Stimulated activated CD4-positive, alpha-beta T cell treated with anti-CD3 and anti-CD28 coated beads, Interleukin-2, amount 100 ng/mL, for 24 hours (primary cell): Measurements from ENCODE around the gene MTHFS.
A peak's percentile ranks its signal among the peaks of the same experiment; 100 is the strongest.

Experiments
- DNase-seq, 2 donors: peaks; one replicate each; pipeline ENCODE4 v3.0.0-alpha.2; 2020

MTHFS gene

DNA sequence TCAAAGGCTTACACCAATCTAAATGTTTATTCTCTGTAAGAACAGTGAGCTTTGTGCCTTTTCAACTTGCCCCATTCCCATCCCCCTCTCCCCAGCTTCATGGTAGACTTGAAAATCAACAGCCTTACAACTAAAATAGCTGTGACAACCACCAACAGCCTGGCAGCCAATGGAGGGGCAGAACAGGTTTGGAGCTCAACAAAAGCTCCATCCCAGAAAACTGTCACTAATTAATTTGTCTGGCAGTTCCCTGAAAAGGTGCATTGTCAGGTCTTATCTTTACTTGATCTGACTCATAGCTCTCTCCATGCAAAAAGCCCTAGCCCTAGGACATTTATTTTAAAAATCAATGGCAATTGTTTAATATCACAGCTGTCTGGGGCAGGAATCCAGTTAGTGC, 22.6 kb downstream of the MTHFS start:
- no peak for DNase-seq

DNA sequence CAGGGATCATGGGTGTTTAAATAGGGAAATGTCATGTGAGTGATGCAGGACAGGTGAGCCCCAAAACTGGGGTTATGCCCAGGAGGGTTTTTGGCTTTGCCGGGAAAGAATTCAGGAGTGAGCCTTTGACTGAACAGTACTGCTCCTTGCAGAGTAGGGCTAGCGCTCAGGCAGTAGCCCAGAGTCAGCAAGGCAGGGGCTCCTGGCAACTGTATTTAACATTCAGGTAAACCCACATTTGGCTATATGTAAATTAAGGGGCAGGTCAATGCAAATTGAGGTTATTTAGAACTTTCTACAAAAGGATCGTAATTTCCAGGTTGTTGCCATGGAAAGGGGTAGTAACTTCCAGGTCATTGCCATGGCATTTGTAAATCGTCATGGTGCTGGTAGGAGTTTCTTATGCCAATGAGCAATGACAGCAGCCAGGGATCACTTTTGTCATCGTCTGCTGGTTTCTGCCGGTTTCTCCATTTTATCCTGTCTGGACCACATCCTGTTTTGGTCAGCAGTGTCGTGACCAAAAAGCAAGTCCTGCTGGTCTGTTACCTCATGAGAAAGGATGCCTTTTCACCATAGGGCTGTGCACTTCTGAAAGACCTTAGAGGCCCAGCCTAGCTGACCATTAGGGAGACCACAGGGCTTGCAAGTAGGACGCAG, 24.3 kb downstream of the MTHFS start:
- DNase-seq, result no peak

DNA sequence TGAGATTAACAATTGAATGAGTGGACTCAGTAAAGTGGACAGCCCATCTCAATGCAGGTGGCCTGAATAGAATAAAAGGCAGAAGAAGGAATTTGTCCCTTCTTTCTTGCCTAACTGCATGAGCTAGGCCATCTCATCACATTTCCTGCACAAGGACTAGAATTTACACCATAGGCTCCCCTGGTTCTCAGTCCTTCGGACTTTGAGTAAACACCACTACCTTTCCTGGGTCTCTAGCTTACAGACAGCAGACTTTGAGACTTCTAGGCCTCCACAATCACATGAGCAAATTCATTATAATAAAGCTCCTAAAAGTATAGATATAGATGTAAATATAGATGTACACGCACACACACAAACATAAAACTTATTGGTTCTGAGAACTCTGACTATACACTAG, 28.3 kb downstream of the MTHFS start:
- no peak for DNase-seq

DNA sequence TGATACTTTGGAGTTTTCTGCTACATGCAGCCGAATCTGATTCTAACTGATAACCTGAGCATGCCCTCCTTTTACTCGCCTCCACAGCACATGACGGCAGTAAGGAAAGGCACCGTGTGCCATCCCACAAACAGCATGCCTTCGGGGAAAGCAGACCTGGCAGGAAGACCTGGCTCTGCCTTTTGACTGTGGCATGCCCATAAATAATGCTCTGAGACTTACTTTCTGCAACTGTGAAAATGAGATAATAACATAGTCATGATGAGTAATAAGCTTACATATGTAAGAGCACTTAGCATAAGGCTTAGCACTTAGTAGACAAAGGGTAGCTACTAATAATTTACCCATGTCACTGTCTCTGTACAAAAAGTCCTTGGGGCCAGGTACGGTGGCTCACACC, 32.9 kb downstream of the MTHFS start:
- no peak for DNase-seq

DNA sequence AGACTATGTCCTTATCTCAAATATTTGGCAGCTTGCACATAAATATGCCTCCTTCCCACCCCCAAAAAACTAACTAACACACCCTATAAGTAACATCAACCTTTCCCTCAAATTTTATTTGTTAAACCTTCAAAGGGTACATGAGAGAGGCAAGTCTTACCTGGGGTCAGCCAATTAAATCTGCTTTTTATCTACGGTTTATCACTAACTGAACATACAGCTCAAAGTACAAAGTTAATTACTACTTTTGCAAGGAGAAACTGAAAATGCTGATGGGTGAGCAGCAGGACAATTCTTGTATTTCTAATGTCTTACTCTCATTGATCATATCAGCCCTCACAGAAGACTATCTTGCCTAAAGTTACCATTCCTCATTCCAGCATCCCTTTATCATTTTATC, 34.6 kb downstream of the MTHFS start:
- no peak for DNase-seq

DNA sequence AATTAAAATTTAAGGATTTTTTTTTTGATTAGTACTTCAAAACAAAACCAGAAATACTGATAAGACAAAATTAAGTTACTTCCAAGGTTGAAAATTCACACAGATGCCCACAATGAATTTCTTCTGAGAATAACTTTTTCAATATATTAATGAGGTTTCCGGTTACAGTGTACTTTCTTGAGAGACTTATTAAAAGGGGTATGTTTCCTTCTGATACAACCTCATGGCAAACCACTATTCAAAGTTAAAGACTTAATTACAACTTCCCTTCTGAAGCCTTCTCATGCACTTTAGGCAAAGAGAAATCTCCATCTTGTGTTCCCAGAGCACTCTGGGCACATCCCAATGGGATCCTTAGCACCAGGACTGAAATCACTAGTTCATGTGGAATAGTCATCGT, 36.2 kb downstream of the MTHFS start:
- DNase-seq, result no peak

DNA sequence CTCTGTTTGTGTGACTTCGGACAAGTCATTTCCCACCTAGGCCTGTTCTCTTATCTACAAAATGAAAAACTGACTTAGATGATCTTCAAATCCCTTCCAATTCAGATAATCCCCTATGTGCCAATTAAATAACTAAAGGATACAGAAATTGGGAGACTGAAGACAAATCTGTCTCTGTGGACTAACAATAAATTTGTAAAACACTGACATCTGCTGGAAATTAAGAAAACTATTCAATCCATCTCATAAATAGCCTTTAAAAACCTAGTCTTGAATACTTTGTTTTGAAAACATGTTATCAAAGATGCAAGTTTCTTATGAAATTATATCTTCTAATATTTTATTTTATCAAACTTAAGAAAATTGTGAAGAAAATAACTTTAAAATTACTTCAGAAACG, 38.3 kb downstream of the MTHFS start:
- DNase-seq, result no peak

DNA sequence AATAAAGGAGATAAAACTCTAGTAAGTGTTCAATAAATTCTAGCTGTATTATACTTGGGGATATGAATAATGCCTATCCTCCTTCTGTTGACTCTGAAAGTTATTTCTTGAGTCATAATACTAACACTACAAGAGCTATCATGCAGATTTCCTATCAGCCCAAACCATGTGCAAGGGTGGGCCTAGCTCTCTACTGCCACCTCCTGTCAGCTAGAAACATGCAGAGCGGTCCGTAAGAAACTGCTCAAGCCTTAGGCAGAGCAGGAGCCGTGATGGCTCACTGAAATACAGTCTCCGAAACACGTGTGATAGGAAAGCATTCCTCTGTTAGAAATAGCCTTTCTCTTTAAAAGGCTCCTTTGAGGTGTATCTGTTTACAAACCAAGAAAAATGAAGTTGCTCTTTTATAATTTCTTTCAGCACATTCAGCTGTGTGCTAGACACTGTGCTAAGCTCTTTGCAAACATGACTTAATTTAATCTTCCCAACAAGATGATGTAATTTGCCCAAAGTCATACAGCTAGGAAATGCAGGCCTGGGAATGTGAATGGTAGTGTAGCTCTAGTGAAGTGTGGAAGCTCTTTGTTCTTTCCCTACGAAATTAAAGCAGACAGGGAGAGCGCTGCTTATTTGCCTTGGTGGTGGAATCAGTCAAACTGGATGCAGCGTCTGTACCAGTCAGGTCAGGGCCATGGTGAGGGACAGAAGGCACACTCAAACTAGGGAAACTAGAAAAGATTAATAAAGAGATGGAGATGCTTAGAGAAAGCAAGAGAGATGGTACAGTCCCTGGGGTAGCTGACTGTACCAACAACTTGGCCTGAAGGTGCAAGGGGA, 43.1 kb downstream of the MTHFS start:
- peak; percentile 66 to 70 for DNase-seq

DNA sequence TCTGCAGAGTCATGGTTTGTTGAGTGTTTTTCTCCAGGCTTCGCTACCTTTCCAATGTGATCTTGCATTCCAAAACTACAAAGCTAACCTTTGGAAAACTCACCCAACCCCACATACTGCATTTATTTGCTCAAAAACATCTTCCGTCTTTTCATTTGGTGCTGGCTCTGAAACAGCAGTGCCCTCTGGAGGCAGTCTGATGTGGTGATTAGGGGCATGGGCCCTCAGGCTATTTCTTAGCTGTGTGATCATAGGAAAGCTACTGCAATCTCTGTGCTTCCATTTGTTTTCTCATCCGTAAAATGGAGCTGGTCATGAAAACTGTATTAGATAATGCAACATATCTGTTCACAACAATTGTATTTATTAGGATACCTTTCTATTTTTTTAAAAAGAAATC, 47.0 kb downstream of the MTHFS start:
- peak in 1 of 2 donors; percentile 15 for DNase-seq

DNA sequence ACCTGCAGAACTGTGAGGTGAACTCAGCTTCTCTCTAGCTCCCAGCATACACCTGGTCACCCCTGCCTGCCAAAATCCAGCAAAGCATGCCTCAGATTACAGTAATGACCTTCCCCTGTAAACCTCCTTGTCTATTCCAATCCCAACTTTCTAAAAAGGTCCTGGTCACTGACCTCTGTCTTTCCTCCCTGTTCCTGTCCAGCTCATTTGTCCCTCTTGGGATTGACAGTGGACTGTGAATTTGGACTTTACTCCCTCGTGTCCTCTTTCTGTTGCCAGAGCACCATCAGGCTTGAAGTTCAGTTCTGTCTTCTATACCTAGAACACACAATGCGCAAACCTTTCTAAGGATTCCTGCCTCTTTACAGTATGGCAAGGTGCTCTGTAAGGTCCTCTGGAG, 50.3 kb downstream of the MTHFS start:
- no peak for DNase-seq

DNA sequence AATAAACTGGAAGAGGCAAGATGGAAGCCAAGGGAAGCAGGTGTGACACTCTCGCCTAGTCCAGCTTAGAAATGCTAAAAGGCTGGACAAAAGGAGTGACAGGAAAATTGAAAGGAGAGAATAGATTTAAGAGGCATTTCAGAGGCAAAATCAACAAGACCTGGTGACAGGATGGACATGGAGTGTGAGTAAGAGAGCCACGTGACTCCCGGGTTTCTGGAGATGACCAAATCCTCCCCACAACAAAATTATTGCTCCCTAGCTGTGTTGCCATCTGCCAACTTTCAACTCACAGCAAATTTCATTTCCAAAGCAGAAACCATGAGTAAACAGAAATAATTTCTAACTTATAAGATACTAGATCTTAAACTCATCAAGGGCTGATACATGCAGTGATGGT, 52.6 kb downstream of the MTHFS start:
- no peak for DNase-seq

DNA sequence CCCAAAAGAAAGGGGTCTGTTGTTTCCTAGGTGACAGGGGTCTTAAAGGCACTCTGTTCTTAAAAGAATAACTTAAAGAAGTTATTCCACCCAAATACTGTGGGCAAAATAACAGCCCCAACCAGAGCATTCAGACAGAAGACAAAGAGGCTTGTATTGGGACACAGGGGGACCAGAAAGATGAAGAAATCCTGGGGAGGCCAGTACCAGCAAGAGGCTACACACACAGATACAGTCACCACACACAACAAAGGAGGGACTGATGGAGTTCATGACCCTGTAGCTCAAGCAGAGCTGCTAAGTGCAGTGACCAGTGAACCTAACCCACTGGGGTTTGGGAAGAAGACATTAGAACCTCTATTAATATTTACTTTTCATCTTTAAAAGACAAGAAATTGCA, 59.0 kb downstream of the MTHFS start:
- DNase-seq, result no peak

DNA sequence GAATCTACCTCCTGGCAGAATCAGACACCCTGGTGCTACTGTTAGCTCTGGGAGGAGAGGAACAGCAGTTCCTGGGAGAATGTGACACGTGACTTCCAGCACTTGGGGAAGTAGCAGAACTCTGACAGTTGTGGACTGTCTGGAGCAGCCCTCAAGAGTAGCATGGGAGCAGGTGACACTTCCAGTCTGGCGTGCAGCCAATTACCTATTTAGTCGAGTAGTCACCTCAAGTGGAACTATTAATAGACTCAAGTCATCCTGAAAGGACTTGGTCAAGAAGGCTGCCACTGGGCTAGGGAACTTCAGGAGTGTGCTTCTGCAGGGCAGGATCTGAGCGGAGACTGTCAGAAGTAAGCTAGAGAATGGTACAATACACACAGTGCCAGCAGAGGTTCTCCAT, 62.3 kb downstream of the MTHFS start:
- no peak for DNase-seq

DNA sequence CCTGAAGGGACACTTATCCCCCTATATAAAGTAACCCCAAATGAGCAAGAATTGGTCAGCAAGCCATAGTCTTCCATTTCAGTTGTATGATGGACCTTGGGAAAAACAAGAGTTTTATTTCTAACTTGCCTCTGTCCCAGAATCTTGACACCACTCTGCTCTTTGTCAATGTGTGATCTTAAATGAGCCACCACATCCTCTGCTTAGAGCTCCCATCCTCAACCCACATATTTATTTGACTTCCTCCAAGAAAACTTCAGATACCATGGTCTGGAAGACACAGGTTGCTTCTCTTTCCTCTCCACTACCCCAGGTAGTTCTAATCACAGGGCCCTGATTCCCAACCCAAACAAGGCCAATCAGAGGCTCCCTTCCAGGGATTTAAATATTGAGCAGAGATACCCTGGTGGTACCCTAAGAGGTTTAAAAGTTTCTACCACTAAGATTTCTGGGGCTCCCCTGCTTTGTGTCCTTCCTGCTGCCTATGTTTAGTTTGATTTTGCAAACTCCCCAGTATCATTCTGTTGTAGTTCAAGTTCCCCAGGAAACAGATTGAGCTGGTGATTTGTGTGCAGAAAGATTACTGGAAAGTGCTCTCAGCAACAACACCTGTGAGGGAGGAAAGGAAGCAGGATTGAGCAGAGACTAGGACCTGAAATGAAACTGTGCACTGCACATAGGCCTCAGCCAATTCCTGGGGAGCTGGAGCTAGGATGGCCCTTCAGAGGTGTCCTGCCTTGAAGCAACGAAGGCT, 64.3 kb downstream of the MTHFS start:
- no peak for DNase-seq

DNA sequence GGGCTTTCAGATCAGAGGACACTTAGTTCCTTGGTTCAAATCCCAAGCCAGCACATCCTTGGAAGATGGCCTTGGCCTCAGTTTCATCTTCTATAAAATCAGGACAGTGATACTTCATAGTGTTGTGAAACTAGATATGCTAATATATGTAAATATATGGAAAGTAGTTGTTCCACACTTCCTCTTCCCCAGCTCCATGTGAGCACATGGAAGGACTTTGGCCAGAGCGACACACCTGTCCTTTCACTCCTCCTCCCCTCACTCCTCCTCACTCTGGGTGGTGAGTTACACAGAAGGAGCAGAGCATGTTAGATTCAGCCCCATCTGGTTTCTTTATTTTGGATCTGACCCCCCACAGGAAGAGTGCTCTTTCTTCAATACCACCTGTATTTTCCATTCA, 65.2 kb downstream of the MTHFS start:
- no peak for DNase-seq

DNA sequence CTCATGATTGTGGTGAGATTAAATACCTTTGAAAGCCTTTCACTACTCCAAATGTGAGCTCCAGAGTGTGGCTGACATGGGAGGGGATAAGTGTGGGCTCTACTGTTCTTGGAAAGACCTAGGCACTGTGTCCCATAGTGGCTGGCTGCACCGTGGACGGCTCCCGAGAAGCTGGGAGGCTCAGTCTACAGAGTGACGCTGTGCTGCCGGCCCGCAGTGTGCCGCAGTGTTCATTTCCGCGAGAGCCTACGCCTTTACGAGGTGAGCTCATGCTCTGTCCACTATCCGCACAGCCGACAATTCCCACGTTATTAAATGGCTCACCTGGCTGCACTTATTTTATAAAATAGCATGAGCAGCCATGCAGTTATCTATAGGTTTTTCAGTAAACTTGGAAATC, 66.9 kb downstream of the MTHFS start:
- DNase-seq, result no peak

DNA sequence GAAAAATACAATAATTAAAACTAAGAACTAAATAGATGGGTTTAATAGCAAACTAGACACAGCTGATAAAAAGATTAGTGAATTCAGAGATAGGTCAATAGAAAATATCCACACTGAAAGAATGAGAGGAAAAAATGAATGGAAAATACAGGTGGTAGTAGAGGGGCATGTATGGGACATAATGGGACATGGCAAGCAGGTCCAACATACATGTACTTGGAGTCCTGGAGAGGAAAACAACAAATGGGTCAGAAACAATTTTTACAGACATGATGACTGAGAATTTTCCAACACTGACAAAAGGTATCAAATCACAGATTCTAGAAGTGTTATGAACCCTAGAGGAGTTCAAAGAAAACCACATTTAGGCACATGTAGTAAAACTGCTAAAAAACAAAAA, 68.4 kb downstream of the MTHFS start:
- DNase-seq, result no peak

DNA sequence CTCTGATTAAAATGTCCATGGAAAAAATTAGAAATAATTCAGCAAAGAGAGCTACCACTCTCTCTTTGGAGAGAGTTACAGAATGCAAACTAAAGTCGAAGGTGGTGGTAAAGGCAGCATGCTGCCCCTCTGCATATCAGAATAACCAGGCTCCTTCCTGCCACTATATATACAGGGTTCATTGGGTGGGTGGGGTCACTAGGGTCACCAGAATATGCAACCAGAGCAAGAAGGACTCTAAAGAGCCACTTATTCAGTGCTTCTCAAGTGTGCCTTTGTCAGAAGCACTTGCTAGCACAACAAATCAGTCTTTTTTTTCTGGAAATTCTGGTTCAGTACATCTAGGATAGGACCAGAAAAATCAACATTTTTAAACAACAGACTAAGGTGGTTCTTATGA, 70.0 kb downstream of the MTHFS start:
- DNase-seq, result no peak

DNA sequence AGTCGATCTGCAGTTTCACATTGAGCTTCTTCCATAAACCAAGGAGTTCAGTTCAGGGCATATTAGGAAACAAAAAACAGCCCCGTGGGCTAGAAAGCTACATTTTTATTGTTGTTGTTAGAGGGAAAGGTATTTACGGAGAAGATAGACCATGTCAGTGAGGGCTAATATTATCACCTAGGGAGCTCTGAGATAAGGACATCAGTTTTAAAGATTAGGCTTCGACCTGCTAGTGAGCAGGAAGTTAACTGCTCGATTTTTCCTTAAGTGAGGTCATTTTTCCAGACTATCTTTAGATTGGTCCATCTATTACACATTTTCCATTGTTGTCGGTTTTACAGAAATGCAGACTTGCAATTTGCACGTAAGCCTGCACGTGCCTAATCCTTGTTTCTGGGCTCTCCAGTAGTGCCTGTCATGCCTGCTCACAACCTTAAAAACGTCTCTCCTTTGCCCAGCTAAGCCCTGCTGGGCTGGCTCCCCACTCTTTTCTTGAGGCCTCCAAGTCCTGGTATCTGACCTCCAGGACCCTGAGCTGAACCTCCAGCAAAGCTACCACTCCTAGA, 72.6 kb downstream of the MTHFS start:
- no peak for DNase-seq

DNA sequence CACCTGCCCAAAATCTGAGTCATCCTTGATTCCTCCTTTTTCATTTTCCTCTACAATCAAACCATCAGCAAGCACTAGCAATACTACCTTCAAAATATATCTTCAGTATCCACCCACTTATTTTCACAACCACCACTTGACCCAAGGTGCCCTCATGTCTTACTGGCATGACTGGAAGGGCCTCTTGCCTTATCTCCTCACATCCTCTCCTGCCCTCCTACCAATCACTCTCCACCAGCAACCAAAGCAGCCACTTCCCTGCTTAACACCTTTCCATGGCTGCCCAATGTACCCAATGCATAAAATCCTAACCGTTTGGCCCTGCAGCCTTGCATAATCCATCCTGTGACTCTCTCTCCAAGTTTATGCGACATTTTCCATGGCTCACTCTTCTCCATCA, 76.0 kb downstream of the MTHFS start:
- no peak for DNase-seq

DNA sequence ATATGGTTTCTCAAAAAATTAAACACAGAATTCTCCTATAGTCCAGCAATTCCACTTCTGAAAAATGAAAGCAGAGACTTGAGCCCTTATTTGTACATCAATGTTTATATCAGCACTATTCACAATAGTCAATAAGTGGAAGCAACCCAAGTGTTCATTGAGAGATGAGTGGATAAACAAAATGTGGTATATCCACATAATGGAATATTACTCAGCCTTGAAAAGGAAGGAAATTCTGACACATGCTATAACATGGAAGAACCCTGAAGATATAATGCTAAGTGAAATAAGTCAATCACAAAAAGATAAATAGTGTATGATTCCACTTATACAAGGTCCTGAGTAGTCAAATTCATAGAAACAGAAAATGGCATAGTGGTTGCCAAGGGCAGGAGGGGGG, 76.6 kb downstream of the MTHFS start:
- no peak for DNase-seq

DNA sequence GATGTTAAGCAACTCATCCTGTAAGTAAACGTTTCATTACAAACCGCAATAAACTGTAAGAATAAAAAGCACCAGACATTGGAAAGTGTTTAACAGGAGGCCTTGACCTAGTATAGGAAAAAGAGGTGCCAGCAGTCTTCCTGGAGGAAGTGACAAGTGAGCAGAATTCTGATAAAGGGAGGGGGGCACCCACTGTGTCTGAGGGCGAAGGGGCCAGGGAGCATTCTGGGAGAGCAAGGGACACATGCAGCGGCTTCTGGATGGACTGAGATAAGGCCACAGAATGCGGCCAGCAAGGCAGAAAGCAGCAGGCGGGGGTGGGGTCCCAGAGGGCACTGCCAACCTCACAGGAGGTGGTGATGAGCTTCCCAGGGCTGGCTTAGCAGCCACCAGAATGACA, 80.2 kb downstream of the MTHFS start:
- no peak for DNase-seq

DNA sequence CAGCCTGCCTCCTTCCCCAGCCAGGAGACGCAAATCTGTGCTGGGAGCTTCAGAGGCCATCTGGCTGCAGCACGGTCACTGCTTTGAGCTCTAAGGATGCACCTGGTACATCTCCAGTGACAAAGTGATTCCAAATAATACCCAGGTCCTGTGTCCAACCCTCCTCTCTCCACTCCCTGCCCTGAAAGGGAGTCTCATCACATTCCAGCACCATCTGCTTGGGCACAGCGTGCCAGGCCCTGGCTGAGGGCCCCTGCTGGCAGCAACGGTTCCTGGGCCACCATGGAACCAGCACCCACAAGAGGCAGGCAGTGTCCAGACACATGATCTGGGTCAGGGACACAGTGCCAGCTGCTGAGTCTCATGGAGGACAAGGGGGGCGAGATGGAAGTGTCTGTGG, 81.3 kb downstream of the MTHFS start:
- no peak for DNase-seq

DNA sequence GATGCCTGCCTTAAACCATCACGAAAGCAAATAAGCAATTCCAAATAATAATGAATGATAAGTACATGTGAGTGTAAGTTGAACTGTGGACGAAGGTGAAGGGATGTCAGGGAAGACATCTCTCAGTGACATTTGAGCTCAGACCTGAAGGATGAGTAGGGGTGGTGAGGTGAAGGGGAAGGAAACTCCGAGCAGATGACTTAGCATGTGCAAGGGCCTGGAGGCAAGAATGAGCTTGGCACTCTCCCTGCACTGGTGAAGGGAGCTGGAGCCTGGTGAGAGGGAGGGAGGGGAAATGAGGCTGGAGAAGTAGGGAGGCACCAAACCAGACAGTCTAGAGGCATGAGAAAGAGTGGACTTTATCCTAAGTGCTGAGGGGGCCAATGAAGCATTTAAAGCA, 84.3 kb downstream of the MTHFS start:
- no peak for DNase-seq
